NCI-H187 (cell line): ENCODE measurements around the gene CD48.

Experiments
- DNase-seq, 2 experiments: peaks; one replicate each; lab custom pipeline; 2025; lab: John Stamatoyannopoulos, UW

The CD48 gene, protein sequence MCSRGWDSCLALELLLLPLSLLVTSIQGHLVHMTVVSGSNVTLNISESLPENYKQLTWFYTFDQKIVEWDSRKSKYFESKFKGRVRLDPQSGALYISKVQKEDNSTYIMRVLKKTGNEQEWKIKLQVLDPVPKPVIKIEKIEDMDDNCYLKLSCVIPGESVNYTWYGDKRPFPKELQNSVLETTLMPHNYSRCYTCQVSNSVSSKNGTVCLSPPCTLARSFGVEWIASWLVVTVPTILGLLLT

DNA sequence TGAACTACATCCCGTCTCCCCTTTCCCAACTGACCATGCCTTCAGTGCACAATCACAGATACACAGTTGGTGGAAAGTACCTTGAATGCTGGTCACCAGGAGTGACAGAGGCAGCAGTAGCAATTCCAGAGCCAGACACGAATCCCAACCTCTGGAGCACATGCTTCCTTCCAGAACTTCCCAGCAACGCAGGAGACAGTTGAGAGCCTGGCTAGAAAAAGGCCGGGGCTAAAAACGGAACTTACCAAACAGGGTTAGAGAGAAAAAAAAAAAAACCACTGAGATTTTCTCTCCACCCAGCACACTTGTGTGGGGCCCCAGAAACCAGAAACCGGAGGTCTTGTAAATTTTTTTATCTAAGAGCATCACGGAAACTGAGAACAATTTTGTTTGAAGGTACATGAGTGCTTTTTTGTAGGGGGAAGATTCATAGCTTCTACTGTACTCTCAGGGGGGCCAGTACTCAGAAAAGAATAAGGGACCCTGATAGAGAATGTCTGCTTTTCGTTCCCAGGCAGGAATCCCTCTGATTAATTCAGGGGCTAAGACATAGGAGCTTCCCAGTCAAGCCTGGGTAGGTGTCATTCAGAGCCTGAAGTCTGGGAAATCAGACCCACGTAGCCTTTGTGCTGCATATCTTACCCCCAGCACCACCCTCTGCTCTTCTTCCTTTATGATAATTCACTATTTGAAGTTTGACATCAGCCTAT lies at the start of gene CD48:
Gene CD48 (minus strand): TSS at position 221 of the 710 bp plus-strand sequence. CDS start 59 bp downstream, at position 162.
- DNase-seq, result no peak

DNA sequence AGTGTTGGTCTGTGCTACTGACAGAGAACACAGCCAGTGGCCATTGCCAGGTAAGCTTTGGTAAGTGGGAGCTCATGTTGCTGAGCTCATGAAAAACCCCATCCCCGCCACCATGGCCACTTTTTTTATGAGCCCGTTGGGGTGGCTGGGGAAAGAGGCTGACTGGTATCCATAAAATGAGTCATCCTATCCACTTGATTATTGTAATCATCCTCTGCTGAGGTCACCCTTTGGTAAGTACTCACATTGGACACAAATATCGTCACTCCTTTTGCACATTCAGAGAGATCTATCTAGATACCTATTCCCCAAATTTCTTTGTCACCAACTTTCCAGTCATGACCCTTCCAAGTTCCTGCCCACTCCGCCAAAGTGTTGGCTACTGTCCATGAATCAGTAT lies 49.4 kb upstream of the CD48 start:
- no peak for DNase-seq

DNA sequence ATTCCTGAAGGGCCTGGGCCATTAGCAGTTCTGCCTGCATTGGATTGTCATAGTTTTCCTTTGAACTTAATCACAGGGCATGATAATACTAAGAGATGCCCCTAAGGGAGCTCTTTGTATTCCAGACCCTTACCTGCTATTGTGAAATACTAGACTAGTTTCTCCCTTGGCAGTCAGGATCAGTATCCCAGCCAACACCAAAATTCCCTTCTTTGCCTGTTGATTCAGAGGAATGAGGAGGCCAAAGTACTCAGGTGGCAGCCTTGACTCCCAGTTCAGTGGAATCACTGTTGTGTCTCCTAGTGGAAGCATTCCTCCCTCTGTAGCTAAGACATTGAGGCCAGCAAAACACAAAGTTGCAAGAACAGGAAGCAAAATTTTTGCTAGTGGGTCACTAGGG lies 48.1 kb upstream of the CD48 start:
- DNase-seq, result no peak

DNA sequence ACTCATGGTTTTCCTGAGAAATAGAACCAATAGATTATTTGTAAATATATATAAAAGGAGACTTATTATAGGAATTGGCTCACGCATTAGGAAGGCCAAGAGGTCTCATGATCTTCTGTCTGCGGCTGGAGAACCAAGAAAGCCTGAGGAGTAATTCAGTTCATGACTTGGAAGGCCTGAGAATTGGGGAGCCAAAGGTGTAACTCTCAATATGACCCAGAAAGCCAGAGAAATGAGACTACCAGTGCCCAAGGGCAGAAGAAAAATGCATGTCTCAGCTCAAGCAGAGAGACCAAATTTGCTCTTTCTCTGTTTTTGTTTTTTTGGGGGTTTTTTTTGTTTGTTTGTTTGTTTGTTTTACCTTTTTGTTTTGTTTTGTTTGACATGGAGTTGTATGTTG lies 46.9 kb upstream of the CD48 start:
- DNase-seq, result no peak

DNA sequence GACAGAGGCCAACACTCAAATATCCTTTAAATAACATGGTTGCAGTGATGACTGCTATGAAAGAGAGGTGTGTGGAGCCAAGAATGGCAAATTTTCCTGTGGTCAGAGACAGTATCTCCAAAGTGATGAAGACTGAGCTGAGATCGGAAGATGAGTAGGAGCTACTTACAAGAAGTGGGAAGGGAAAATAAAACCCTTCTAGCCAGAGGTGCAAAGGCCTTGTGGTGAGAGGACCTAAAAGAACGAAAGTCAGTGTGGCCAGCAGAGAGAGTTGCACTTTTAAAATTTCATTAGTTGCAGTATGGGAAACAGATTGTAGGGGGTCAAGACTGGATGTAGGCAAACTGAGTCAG lies 45.2 kb upstream of the CD48 start:
- no peak for DNase-seq

DNA sequence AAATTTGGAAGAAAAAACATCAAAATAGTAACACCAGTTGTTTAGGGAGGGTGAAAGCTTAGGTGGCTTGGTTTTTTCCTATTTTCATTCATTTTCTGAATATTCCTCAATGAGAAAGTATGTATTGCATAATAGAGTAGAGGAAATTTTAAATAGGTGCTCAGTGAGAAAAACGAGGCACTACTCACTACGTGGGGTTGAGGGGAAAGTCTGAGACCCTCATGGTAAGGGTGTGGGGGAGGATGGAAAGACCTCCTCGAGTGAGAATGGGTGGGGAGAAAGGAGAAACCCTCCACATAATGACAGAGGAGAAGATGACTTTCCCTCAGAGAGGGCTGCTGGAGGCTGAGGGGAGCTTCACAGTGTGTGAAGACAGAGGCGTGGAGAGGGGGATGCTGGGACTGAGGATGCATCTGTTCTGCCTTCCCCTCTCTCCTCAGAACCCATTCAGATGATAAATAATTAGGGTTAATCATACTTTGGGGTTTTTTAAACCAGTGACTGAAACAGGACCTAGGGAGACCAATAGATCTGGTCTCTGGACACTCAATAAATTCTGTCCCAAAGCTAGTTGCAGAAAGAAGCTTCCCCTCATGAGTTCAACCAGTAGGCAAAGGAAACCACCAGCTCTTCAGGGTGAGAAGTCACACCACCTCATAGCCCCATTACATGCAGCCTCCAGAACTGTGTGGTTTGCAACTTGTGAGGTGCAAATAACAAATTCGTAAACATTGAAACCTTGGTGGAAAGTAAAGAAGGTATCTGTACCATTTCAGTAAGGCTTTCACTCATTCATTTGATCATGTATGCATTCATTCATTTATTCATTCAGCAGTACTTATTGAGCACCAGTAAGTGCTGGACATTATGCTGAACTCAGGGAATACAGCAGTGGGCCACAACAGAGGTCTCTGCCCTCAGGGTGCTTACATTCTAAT lies 44.6 kb upstream of the CD48 start:
- no peak for DNase-seq

DNA sequence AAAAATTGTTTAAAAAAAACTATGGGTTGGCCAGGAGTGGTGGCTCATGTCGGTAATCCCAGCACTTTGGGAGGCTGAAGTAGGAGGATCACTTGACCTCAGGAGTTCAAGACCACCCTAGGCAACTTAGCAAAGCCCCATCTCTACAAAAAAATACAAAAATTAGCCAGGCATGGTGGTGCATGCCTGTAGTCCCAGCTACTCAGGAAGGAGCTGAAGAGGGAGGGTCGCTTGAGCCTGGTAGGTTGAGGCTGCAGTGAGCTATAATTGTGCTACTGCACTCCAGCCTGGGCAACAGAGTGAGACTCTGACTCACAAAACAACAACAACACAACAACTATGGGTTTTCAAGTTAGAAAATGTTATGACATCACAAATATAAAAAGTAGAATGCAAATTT lies 43.8 kb upstream of the CD48 start:
- no peak for DNase-seq

DNA sequence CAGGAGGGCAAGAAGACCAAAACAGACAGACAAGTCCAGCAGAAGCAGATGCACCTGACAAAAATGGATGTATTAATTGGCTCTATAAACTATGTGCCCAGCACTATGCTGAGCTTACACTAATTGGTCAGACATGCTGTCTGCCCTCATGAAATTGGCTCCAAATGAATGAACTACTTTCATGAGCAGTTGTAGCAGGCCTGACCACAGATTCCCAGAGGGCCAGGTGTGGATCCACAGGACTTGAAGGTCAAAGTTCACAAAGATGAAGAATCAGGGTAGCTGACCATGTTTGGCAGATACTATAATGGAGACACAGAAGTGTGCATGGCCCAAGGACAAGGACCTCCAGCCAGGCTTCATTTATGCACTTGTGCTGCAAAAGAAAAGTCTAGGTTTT lies 42.0 kb upstream of the CD48 start:
- DNase-seq, result no peak

DNA sequence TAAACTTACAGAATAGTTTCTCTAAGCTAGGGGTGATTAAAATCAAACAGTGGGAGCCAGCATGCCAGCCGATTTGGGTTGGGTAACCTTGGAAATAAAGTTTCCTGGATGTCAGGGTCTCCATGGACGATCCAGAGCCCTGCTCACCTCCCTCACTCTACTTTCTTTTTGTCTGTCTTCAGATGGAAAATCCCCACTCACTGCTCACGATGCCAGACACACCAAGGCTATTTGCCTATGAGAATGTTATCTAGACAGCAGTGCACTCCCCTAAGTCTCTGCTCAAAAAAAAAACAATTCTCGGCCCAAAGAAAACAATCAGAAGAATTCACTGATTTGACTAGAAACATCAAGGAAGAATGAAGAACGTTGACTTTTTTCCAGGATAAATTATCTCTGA lies 41.3 kb upstream of the CD48 start:
- no peak for DNase-seq

DNA sequence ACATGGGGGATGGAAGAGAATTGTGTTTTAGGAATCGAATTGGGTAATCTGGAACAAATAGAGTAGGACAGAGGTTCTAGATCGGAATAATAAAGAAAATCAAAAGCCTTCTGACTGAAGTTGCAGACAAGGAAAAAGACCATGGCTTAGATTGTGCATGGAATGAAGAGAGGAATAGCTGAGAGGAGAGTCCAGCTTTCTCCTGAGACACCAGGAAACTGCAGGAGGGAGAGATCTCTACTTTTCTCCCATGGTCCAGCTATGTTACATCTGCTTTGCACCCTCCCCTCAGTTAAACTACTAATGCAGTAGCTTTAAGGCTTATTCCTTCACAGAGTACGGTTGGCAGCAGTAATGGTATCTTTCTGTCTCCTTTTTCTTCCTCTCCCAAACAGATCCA lies 40.8 kb upstream of the CD48 start:
- no peak for DNase-seq

DNA sequence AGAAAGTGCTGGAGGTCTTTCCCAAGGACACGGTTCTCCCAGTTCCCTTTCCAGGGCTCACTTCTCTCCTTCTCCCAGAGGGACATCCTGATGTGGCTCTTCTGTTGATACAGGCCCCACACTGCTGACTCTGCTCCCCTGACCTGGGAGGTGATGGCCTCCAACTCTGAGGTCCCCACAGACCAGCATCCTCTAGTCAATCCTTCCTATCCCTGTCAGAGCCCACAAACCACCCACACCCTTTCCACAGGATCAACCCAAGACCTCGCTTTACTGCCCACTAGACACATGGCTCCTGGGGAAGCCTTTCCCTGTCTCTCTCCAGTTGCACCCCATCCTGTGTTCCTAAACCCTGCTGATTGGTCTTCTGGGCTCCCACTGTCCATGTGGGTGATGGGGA lies 39.0 kb upstream of the CD48 start:
- DNase-seq, result no peak

DNA sequence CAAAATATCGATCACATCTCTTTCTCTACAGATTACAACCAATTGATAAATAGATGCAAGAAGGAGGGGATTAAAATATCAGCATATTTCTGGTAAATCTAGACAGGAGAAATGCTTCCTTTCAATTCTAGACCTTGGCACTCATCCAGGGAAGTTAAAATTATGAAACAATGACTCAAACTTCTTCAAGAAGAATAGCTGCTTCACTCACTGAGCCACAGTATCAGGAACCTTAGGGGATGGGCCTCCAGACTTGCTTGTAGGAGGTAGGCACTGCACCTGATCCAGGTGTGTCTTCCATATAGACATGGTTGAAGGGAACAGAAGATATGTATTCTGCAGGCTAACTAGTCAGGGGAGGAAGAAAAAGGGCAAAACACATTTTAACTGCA lies 37.3 kb upstream of the CD48 start:
- no peak for DNase-seq

DNA sequence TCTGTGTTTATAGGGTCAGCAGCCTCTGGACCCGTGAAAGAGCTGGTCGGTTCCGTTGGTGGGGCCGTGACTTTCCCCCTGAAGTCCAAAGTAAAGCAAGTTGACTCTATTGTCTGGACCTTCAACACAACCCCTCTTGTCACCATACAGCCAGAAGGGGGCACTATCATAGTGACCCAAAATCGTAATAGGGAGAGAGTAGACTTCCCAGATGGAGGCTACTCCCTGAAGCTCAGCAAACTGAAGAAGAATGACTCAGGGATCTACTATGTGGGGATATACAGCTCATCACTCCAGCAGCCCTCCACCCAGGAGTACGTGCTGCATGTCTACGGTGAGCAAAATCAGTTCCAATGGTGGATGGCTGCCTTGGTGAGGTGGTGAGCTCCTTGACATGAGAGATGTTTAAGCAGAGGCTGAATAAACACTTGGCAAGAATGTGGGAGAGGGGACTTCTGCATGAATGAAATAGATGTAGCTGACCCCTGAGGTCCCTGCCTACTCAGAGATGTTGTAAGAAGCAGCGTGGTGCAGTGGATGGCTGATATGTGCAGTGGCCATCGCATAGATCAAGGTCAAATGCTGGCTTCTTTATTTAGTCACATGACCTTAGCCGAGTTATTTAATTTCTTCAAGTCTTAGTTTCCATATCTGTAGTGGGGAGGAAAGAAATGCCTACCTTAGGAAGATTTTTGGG lies 36.7 kb upstream of the CD48 start:
- DNase-seq, result no peak

DNA sequence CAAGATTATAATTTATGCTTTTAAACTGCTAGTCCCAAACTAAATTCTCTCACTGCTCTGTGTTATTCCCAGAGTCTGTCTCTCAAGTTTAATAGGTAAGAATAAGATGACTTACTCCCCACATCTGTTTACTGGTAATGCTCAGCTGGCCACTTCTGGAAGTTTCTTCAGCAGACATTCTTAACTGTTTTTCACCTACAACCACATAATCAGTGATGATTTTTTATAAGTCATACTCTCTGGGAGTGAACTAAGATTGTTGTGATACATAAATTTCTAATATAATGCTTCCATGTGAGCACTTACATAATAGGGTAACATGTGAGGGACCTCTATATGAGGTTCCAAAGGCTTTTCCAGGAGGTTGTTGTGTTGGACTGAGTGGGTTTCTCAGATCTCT lies 36.1 kb upstream of the CD48 start:
- no peak for DNase-seq

DNA sequence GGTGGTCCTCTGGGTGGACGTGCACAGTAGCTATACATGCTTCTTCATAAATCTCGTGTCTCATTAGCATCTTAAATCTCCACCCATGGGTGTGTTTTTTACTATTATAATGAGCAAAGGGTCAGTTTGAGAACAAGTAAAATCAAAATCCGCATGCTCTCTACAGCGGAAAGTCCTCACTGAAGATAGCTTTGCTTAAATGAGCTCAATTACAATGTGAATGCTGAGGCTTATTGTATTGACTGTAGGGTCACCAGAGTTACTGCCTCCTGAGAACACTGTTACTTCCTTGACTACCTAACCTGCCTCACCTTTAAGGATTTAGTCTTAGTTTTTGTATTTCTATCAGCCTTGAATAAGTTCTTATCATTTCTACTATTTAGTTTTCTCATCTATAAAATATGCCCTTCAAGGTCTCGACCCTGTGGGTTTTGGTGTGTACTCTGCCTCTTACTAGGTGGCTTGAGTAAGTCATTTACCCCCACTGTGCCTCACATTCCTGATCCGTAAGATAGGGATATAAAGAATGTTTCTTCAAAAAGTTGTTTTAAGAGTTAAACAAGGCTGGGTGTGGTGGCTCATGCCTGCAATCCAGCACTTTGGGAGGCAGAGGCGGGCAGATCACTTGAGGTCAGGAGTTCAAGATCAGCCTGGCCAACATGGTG lies 35.3 kb upstream of the CD48 start:
- DNase-seq, result no peak

DNA sequence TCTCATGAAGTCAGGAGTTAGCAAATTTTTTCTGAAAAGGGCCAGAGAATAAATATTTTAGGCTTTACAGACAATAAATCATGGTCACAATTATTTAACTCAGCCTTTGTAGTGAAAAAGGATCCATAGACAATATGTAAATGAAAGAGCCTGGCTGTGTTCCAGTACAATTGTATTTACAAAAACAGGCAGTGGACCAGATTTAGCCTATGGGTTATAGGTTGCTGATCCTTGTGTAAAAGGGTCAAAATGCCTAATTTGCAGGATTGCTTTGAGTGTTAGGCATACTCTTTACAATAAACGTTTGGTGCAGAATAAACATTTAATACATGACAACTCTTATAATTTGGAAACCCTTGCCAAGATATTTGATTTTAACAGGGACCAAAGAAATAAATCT lies 33.9 kb upstream of the CD48 start:
- no peak for DNase-seq

DNA sequence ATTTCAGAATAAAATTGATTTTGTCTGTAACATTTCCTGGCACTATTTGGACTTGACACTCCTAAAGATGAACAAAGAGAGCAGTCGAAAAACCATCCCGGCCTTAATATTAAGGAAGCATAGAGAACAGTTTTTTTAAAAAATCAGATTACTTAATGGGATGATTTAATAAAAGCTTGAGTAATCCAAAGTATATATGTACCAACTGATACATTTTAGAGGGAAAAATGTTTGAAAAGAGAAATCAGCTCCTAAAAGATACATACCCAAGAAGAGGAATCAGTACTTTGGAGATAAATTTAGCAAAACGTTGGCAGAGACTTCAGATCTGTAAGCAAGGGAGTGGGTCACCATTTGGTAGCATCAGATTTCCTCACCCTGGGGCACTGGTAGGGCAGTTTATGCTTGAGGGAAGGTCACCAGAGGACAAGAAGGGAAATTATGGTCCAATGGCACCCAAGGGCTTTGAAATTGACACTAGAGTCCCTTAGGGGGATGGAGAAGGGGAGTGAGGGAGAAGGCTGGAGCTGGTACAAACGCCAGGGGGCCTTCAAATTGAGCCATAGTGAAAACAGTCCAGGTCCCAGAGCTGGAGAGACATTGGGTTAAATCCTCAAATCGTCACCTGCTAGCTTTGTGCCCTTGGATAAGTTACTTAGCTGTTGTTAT lies 33.4 kb upstream of the CD48 start:
- no peak for DNase-seq

DNA sequence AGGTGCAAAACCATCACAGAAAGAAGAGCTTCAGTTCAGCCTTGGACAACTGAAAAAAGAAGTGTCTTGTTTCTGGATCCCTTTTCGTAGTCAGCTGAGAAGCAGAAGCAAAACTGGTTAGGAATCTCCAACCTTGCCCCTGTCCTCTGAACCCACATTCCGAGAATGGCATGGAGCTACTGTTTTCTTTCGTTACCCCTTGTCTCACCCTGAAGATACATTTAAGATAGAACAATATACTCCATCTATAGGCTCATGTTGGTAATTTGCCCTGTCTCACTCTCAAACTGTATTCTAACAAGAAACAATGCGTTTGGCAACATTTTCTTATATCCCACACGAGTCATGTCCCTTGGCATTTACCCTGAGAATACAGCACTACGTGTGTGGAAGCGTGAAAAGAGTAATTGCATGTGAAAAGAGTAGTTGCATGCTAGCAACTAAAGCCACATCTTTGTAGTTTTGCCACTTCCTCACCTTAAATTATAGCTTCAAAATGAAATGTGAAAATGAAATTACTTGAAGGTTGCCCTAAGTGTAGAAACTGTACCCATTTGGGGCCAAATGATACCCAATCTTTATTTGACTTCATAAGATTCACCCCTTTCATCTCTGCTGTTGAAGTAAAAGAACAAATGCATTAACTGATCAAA lies 32.7 kb upstream of the CD48 start:
- no peak for DNase-seq

DNA sequence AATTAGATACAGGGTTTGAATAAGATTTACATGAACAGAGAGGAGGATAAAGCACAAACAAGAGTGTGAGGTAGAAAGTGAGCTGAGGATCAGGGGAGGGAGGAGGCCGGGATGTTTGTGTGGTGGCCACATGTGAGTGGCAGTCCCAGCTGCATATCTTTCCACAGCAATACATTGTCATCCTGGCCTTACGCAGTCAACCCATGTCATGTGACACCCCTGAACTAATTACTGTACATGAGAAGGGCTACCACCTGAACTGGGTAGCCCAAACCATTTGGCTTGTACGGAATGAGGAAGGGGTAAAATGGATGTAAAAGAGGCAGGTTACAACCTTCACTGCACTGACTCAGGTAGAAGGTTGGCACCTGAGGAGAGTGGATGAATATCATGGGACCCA lies 31.6 kb upstream of the CD48 start:
- DNase-seq, result no peak

DNA sequence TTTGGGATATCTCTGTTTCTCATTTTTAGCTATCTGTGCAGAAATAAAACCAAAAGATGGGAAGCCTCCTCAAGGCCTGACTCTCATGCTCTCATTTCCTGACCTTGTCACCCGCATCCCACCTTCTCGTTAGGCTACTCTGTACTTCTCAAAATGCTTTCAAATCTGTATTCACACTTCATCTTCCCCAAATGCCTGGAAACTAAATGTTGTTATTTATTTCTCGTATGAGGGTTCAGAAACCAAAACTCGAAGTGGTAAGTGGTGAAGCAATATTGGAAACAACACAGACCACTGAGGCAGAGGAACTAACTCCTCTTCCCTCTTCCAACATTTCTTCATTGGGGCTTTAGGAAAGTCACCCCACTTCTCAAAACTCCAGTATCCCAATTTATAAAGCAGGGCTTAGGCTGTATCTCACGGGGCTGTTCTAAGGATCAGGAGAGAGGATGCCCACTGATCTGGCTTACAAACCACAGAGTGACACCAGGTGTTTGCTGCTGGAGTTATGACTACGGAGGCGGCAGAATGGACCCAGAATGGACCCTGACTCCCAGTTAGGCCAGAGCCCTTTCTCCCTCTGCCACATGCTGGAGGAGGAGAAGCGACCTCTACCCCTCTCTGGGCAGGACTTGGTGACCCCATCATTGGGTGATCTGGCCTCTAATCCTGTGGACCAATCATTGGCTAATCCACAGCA lies 31.0 kb upstream of the CD48 start:
- DNase-seq, result no peak
